ENCODE results near the gene CDK18.
"Not testable (repeated sequence)": the region's sequence is repeated elsewhere in the genome, so short reads cannot be mapped to it uniquely, and the experiment has no call there.

The CDK18 gene

GRCh38 chr1:205477121-205477758 lies 27.2 kb upstream of the CDK18 start:
- H3K27ac ChIP-seq: no peak overlapping the region
- DNase-seq (ENCODE audit: low read depth, low spot score): no peak
- H3K4me3 ChIP-seq: no peak overlapping the region
- no peak overlapping the region for H3K9ac ChIP-seq (ENCODE audit: insufficient read length)
- no peaks in the 10 kb centered on the region for H3K9me3 ChIP-seq (ENCODE audit: low read depth, low read length)
- H3K36me3 ChIP-seq (ENCODE audit: insufficient read depth, low read length): no peaks in the 10 kb centered on the region
- no peak for TF ChIP-seq EZH2 (IDR thresholded peaks at IDR 0.05)
- no peak for TF ChIP-seq FOXP2 (optimal IDR thresholded peaks at IDR 0.05; ENCODE audit: control extremely low read depth, extremely low read length, insufficient read depth)
- no peak for TF ChIP-seq POLR2AphosphoS5 (IDR thresholded peaks at IDR 0.05; ENCODE audit: borderline replicate concordance, low read depth, low read length)

- Histone ChIP-seq H3K36me3 (ENCODE audit: insufficient read depth, low read length) (no peaks in the 10 kb centered on the region), H3K4me3 (no peak overlapping the region), H3K27ac (no peak overlapping the region), H3K9me3 (ENCODE audit: low read depth, low read length) (no peaks in the 10 kb centered on the region), H3K9ac (ENCODE audit: insufficient read length) (no peak overlapping the region)
- no peak for DNase-seq (ENCODE audit: low read depth, low spot score)
- no peak for TF ChIP-seq FOXP2 (optimal IDR thresholded peaks at IDR 0.05; ENCODE audit: control extremely low read depth, extremely low read length, insufficient read depth)
- no peak for TF ChIP-seq POLR2AphosphoS5 (IDR thresholded peaks at IDR 0.05; ENCODE audit: borderline replicate concordance, low read depth, low read length)
- TF ChIP-seq EZH2 (IDR thresholded peaks at IDR 0.05): no peak
Observed at GRCh38 chr1:205477759-205478247, 26.7 kb upstream of the CDK18 start.

GRCh38 chr1:205478985-205479384 lies 25.5 kb upstream of the CDK18 start:
- H3K4me3 ChIP-seq; H3K9me3 ChIP-seq (ENCODE audit: low read depth, low read length); H3K36me3 ChIP-seq (ENCODE audit: insufficient read depth, low read length); DNase-seq (ENCODE audit: low read depth, low spot score); H3K9ac ChIP-seq (ENCODE audit: insufficient read length); H3K27ac ChIP-seq: not testable (repeated sequence)

- Histone ChIP-seq H3K4me3 (no peak overlapping the region), H3K27ac (no peak overlapping the region), H3K9me3 (ENCODE audit: low read depth, low read length) (no peaks in the 10 kb centered on the region), H3K9ac (ENCODE audit: insufficient read length) (no peak overlapping the region), H3K36me3 (ENCODE audit: insufficient read depth, low read length) (no peaks in the 10 kb centered on the region)
- no peak for TF ChIP-seq FOXP2 (optimal IDR thresholded peaks at IDR 0.05; ENCODE audit: control extremely low read depth, extremely low read length, insufficient read depth)
- TF ChIP-seq EZH2 (IDR thresholded peaks at IDR 0.05): no peak
- TF ChIP-seq POLR2AphosphoS5 (IDR thresholded peaks at IDR 0.05; ENCODE audit: borderline replicate concordance, low read depth, low read length): no peak
- no peak for DNase-seq (ENCODE audit: low read depth, low spot score)
Observed at GRCh38 chr1:205480349-205480985, 24.0 kb upstream of the CDK18 start.

GRCh38 chr1:205481218-205481617 lies 23.3 kb upstream of the CDK18 start:
- TF ChIP-seq EZH2 (IDR thresholded peaks at IDR 0.05) (no peak), FOXP2 (optimal IDR thresholded peaks at IDR 0.05; ENCODE audit: control extremely low read depth, extremely low read length, insufficient read depth) (no peak), POLR2AphosphoS5 (IDR thresholded peaks at IDR 0.05; ENCODE audit: borderline replicate concordance, low read depth, low read length) (no peak)
- Histone ChIP-seq H3K9me3 (ENCODE audit: low read depth, low read length) (no peaks in the 10 kb centered on the region), H3K4me3 (no peak overlapping the region), H3K36me3 (ENCODE audit: insufficient read depth, low read length) (no peaks in the 10 kb centered on the region), H3K9ac (ENCODE audit: insufficient read length) (no peak overlapping the region), H3K27ac (no peak overlapping the region)
- DNase-seq (ENCODE audit: low read depth, low spot score): no peak

GRCh38 chr1:205481629-205482151 lies 22.8 kb upstream of the CDK18 start:
- H3K36me3 ChIP-seq (ENCODE audit: insufficient read depth, low read length): no peaks in the 10 kb centered on the region
- H3K4me3 ChIP-seq: no peak overlapping the region
- TF ChIP-seq FOXP2 (optimal IDR thresholded peaks at IDR 0.05; ENCODE audit: control extremely low read depth, extremely low read length, insufficient read depth) (no peak), POLR2AphosphoS5 (IDR thresholded peaks at IDR 0.05; ENCODE audit: borderline replicate concordance, low read depth, low read length) (no peak), EZH2 (IDR thresholded peaks at IDR 0.05) (no peak)
- no peaks in the 10 kb centered on the region for H3K9me3 ChIP-seq (ENCODE audit: low read depth, low read length)
- H3K9ac ChIP-seq (ENCODE audit: insufficient read length): no peak overlapping the region
- H3K27ac ChIP-seq: no peak overlapping the region
- no peak for DNase-seq (ENCODE audit: low read depth, low spot score)

- DNase-seq (ENCODE audit: low read depth, low spot score); H3K36me3 ChIP-seq (ENCODE audit: insufficient read depth, low read length); H3K9me3 ChIP-seq (ENCODE audit: low read depth, low read length); H3K27ac ChIP-seq; H3K4me3 ChIP-seq; H3K9ac ChIP-seq (ENCODE audit: insufficient read length): not testable (repeated sequence)
Observed at GRCh38 chr1:205482587-205482986, 21.9 kb upstream of the CDK18 start.

GRCh38 chr1:205483372-205483771 lies 21.1 kb upstream of the CDK18 start:
- no peaks in the 10 kb centered on the region for H3K36me3 ChIP-seq (ENCODE audit: insufficient read depth, low read length)
- TF ChIP-seq FOXP2 (optimal IDR thresholded peaks at IDR 0.05; ENCODE audit: control extremely low read depth, extremely low read length, insufficient read depth): no peak
- TF ChIP-seq EZH2 (IDR thresholded peaks at IDR 0.05): no peak
- no peak for TF ChIP-seq POLR2AphosphoS5 (IDR thresholded peaks at IDR 0.05; ENCODE audit: borderline replicate concordance, low read depth, low read length)
- DNase-seq (ENCODE audit: low read depth, low spot score): no peak
- H3K27ac ChIP-seq: no peak overlapping the region
- H3K9me3 ChIP-seq (ENCODE audit: low read depth, low read length): no peaks in the 10 kb centered on the region
- H3K9ac ChIP-seq (ENCODE audit: insufficient read length): no peak overlapping the region
- H3K4me3 ChIP-seq: no peak overlapping the region
